Left lung (tissue), 10 donors: ENCODE data around the gene HAL. TPM values are rescaled to one million over a fixed set of nuclear protein-coding genes. Genes with fewer than 3 reads are reported as not detected.

Experiments
- ATAC-seq: fragments of 200-7000 bp; cut with Tn5 transposase; one replicate; pipeline ENCODE4 v1.9.1; 2020; ENCODE audit warnings: moderate library complexity
- DNase-seq, 4 donors: peaks; one replicate each; pipeline ENCODE4 v3.0.0-alpha.2; 2013 to 2020
- H3K27ac ChIP-seq, 2 donors: fragments of 200-600 bp; sonication (generic) in 1 of 2; one replicate each; pipeline versions ENCODE4 v1.5.0 to v1.8.0; 2020 to 2021
- H3K27me3 ChIP-seq, 2 donors: fragments of 200-600 bp; sonication (generic) in 1 of 2; one replicate each; pipeline versions ENCODE4 v1.5.0 to v1.8.0; 2020 to 2021
- H3K36me3 ChIP-seq, 2 donors: fragments of 200-600 bp; sonication (generic) in 1 of 2; one replicate each; pipeline versions ENCODE4 v1.5.0 to v1.8.0; 2020 to 2021
- H3K4me1 ChIP-seq, 2 donors: fragments of 200-600 bp; one replicate each; pipeline ENCODE4 v1.8.0; 2021
- H3K4me3 ChIP-seq, 2 donors: fragments of 200-600 bp; sonication (generic) in 1 of 2; one replicate each; pipeline versions ENCODE4 v1.5.0 to v1.8.0; 2020 to 2021; ENCODE audit warnings: mild to moderate bottlenecking in 1 of 2
- H3K9me3 ChIP-seq, 2 donors: fragments of 200-600 bp; sonication (generic) in 1 of 2; one replicate each; pipeline versions ENCODE4 v1.5.0 to v1.8.0; 2020 to 2021
- CTCF ChIP-seq, 2 donors: fragments of 200-600 bp; sonication (generic) in 1 of 2; IDR thresholded peaks; one replicate each; pipeline versions ENCODE4 v1.5.0 to v1.8.0; 2021; ENCODE audit warnings: antibody characterized with exemption in 2 of 2
- intact Hi-C, 2 donors: fragments of 100-400 bp; cut with DNase I; formaldehyde crosslinking; loops; one replicate each; pipeline versions ENCODE4 v1.11.2 to v1.14.2; 2022
- polyA plus RNA-seq, 6 donors: library from polyadenylated mRNA; unstranded; fragments of 120-200 nt; gene quantifications; one replicate each; pipeline ENCODE4 v1.2.1, GENCODE V29; 2013; ENCODE audit not compliant: insufficient read length in 6 of 6
- total RNA-seq, 2 donors: library from RNA; stranded (reverse); fragmentation: NEBNext Ultra II Directional; extraction: Animal tissue kit (Norgen Biotek cat#: 25700); gene quantifications; one replicate each; pipeline ENCODE4 v1.2.1, GENCODE V29; 2021
- donor health status: DM: no; HTN: yes; CAD: no.
- donor health status: DM: no; HTN: no; CAD: no.

HAL gene
- total and polyA plus RNA-seq, 8 donors: 0.64 to 7.1 (median 1.1) TPM

- peak within 1 kb of the TSS; percentile 91 to 98 for H3K4me3 ChIP-seq
- no peaks in the 10 kb centered on the region for H3K36me3 ChIP-seq
- peak; percentile 97 to 100 (median 98) for DNase-seq
- no peaks in the 10 kb centered on the region for H3K27me3 ChIP-seq
- H3K4me1 ChIP-seq: peaks cover 8 to 64% of the 10 kb centered on the region in 2 donors
- no peak for TF ChIP-seq CTCF (IDR thresholded peaks at IDR 0.05)
- H3K27ac ChIP-seq: peak within 1 kb of the TSS; percentile 85 to 94
- intact Hi-C loops: no loop called here
- H3K9me3 ChIP-seq: no peaks in the 10 kb centered on the region
- ATAC-seq: peak; percentile 95
Observed at GRCh38 chr12:96035283-96036236, 39.4 kb upstream of the HAL start, which contains the start of gene LTA4H. Gene LTA4H, minus strand, starts transcription at chr12:96035587. Its CDS starts 68 bp downstream, at chr12:96035519.

DNA sequence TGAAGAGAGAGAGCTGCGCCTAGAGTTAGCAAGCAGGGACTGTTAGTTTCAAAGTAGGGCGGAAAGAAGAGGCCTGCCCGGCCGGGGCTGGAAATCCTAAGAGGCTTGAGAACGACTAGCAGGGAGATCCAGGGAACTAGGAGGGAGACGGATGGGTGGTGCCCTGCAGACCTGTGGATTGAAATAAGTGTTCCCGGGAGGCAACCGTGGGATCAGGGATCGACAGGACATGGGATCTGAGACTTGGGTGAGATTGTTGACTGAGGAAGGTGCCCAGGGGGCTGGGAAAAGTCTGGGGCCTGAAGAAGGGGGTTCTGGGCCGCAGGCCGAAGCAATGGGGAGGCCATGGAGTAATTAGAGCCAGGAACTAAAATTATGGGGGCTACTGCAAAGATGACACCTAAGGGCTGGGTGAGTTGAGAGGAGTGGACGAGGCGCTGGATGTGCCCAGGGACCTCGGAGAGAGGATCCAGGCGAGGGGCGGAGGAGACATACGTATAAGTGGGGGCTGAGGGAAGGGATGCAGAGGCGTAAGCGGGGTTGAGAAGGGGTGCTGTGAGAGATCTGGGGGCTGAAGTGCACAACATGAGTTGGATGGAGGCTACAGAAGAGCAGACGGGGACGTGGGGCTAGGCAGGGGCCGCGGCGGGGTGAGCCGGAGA is 38.6 kb upstream of the HAL start:
- Histone ChIP-seq H3K36me3 (no peaks in the 10 kb centered on the region), H3K4me1 (peaks cover 8 to 69% of the 10 kb centered on the region in 2 donors), H3K4me3 (peak overlapping the region; percentile 91 to 98), H3K9me3 (no peaks in the 10 kb centered on the region), H3K27ac (peak overlapping the region; percentile 85 to 94), H3K27me3 (no peaks in the 10 kb centered on the region)
- peak; percentile 38 for ATAC-seq
- peak in 2 of 4 donors; percentile 49 to 76 for DNase-seq
- intact Hi-C loops: no loop called here
- TF ChIP-seq CTCF (IDR thresholded peaks at IDR 0.05): no peak

DNA sequence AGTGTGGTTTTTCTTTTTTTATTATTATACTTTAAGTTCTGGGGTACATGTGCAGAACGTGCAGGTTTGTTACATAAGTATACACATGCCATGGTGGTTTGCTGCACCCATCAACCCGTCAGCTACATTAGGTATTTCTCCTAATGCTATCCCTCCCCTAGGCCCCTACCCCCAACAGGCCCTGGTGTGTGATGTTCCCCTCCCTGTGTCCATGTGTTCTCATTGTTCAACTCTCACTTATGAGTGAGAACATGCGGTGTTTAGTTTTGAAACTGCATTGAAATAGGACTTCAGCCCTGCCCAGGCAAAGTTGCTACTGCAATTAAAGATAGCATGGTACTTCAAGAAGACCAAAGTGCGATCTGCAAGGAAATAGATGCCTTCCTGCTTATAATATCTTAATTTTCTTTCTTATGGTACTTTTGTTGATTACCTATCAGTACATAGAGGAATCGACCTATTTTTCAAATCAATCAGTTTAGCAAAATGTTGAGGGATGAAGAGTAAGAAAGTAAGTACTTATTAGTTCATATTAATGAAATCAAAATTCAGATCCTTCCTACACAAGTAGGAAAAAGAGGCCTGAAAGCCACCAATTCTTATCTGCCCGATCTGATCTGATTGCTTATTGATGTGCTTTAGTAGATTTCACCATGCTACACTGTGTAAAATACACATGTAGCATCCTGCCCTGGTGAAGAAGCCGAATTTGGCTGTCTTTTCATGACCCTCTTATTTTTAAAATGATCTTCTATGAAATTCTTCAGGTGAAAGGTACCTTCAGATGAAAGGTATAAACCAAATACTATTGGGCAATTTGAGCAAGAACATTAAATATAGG is 37.6 kb upstream of the HAL start:
- H3K4me3 ChIP-seq: peak overlapping the region; percentile 91 to 98
- DNase-seq (no peak), ATAC-seq (no peak)
- no peak for TF ChIP-seq CTCF (IDR thresholded peaks at IDR 0.05)
- no peaks in the 10 kb centered on the region for H3K9me3 ChIP-seq
- peaks cover 8 to 69% of the 10 kb centered on the region in 2 donors for H3K4me1 ChIP-seq
- intact Hi-C loops: no loop called here
- peak overlapping the region; percentile 85 to 94 for H3K27ac ChIP-seq
- H3K27me3 ChIP-seq: no peaks in the 10 kb centered on the region
- H3K36me3 ChIP-seq: peaks cover 0 to 1% of the 10 kb centered on the region in 2 donors

DNA sequence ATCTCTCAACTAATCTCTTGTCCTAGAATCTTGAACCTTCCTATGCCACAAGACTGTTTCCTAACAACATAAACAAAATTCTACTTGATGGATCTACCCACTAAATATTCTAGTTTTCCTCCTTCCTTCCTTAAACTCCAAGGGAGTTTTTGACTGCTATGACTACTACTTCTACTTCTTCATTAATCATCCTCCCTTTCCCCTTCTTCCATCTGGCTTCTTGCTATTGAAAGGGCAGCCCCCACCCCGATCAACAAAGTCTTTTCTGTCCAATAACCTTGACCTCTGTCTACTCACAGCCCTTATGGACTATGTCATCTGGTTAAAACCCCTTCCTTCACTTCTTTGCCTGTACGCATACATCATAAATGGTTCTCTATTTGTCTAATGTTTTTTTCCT is 33.7 kb upstream of the HAL start:
- TF ChIP-seq CTCF (IDR thresholded peaks at IDR 0.05): no peak

More for the DNA sequence above, 33.7 kb upstream of the HAL start:
- H3K36me3 ChIP-seq: peaks cover 0 to 33% of the 10 kb centered on the region in 2 donors
- intact Hi-C loops: no loop called here
- peak overlapping the region in 1 of 2 donors; percentile 48 for H3K27ac ChIP-seq
- no peaks in the 10 kb centered on the region for H3K27me3 ChIP-seq
- H3K4me1 ChIP-seq: peaks cover 8 to 64% of the 10 kb centered on the region in 2 donors
- H3K9me3 ChIP-seq: no peaks in the 10 kb centered on the region
- ATAC-seq (no peak), DNase-seq (no peak)
- no peak overlapping the region for H3K4me3 ChIP-seq
